Myometrial cell (primary cell): ENCODE measurements around the gene B4GALT6. TPM values are rescaled to one million over a fixed set of nuclear protein-coding genes. Genes with fewer than 3 reads are reported as not detected.

ENCODE experiments used
- total RNA-seq: library from RNA; depleted of rRNA; stranded (reverse); fragments of >200 nt; gene quantifications from 2 replicates; pipeline ENCODE4 v1.2.3, GENCODE V29; 2015

The B4GALT6 gene, protein sequence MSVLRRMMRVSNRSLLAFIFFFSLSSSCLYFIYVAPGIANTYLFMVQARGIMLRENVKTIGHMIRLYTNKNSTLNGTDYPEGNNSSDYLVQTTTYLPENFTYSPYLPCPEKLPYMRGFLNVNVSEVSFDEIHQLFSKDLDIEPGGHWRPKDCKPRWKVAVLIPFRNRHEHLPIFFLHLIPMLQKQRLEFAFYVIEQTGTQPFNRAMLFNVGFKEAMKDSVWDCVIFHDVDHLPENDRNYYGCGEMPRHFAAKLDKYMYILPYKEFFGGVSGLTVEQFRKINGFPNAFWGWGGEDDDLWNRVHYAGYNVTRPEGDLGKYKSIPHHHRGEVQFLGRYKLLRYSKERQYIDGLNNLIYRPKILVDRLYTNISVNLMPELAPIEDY
- 1.2 and 3.9 TPM in 2 replicates for total RNA-seq

GRCh38 chr18:31684279-31685096, at the start of gene B4GALT6:
B4GALT6 (minus strand) TSS chr18:31684581; CDS start chr18:31684426, 155 bp downstream.

GRCh38 chr18:31591628-31592027, 92.8 kb downstream of the B4GALT6 start, which contains the start of gene TTR:
TTR (plus strand) TSS chr18:31591877; CDS start chr18:31591903, 26 bp downstream.

Other genes with a start within 250 kb of the B4GALT6 start
- gene DSG3, start 236.8 kb downstream of the B4GALT6 start, total RNA-seq, result not detected in 2 replicates
- 9.8 and 15.6 TPM in 2 replicates for gene DSG2, start 186.4 kb downstream of the B4GALT6 start, total RNA-seq
- gene TTR, start 92.7 kb downstream of the B4GALT6 start, total RNA-seq, result not detected in 2 replicates
- gene SLC25A52, start 76.3 kb upstream of the B4GALT6 start, total RNA-seq, result not detected in 2 replicates